Measurements from ENCODE around the gene DRGX.

DNA sequence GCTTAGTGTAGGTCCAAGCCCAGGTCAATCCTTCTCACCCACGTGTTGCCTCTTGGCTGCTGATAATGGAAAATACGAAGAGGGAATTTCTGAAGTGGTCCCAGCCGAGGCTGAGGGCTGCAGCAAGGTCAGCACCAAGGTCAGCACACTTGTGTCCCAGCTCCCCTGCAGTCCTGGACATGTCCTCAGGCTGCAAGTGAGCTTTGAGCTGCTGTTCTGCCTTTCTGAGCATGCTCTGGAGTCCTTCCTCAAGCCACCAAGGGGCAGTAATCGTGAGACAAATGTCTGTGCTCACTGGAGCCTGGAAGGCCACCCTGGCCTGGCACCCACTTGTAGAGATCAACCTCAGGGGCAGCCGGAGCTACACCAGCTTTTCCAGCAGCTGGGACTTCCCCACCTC, 28.3 kb downstream of the DRGX start:
- no peak for TF ChIP-seq POLR2A (IDR thresholded peaks at IDR 0.05; ENCODE audit: low read depth, low read length)
- TF ChIP-seq TAF1 (IDR thresholded peaks at IDR 0.05; ENCODE audit: low read depth, low read length): no peak
- no peak for TF ChIP-seq POLR2AphosphoS5 (IDR thresholded peaks at IDR 0.05; ENCODE audit: low read depth, low read length)

Measured in GM12891 (cell line).